Thyroid gland (tissue), 4 donors: ENCODE results near the gene HEG1. TPM values are rescaled to one million over a fixed set of nuclear protein-coding genes. Genes with fewer than 3 reads are reported as not detected.

ENCODE experiments used
- DNase-seq, 2 donors: peaks; one replicate each; pipeline ENCODE4 v3.0.0-alpha.2; 2019
- H3K27ac ChIP-seq, 3 donors: fragments of 200-600 bp; sonication (generic); 1 replicate in 2 of 3; 2 replicates in 1 of 3; pipeline ENCODE4 v1.5.1; 2016 to 2019; ENCODE audit warnings: mild to moderate bottlenecking in 1 of 3, moderate library complexity in 1 of 3
- H3K27me3 ChIP-seq: fragments of 200-600 bp; sonication (generic); one replicate; pipeline ENCODE4 v1.5.1; 2019
- H3K36me3 ChIP-seq, 2 donors: fragments of 200-600 bp; sonication (generic); one replicate each; pipeline ENCODE4 v1.5.1; 2016 to 2019
- H3K4me1 ChIP-seq, 2 donors: fragments of 200-600 bp; sonication (generic); one replicate each; pipeline ENCODE4 v1.5.1; 2017 to 2019
- H3K4me3 ChIP-seq, 3 donors: fragments of 200-600 bp; sonication (generic); replicated peaks in 1 of 3; 1 replicate in 2 of 3; 2 replicates in 1 of 3; pipeline ENCODE4 v1.5.1; 2016; ENCODE audit warnings: mild to moderate bottlenecking in 1 of 3
- H3K9me3 ChIP-seq: fragments of 200-600 bp; sonication (generic); one replicate; pipeline ENCODE4 v1.5.1; 2017
- CTCF ChIP-seq, 6 experiments: fragments of 200-600 bp in 3 of 6; fragments of 450-650 bp in 3 of 6; sonication (generic) in 3 of 6; IDR thresholded peaks; one replicate each; pipeline ENCODE4 v1.5.1; 2016 to 2019; ENCODE audit warnings: antibody characterized with exemption in 6 of 6, mild to moderate bottlenecking in 2 of 6, inconsistent platforms in 1 of 6, moderate library complexity in 1 of 6
- POLR2A ChIP-seq, 2 donors: fragments of 450-650 bp; IDR thresholded peaks; one replicate each; pipeline ENCODE4 v1.6.1; 2017; ENCODE audit warnings: antibody characterized with exemption in 2 of 2, mild to moderate bottlenecking in 2 of 2, moderate library complexity in 1 of 2
- WGBS, 2 donors: methylation state at CpG; one replicate each; pipeline ENCODE4 v1.1.5; 2017; 5-methylcytosine and 5-hydroxymethylcytosine counted together
- intact Hi-C: fragments of 100-400 bp; cut with DNase I; formaldehyde crosslinking; loops from one replicate; pipeline ENCODE4 v1.15.1; 2023
- total RNA-seq, 4 donors: library from RNA; depleted of rRNA; stranded (reverse); fragments of >200 nt; gene quantifications; one replicate each; pipeline ENCODE4 v1.2.3, GENCODE V29; 2016

HEG1 gene
- total RNA-seq, 4 donors from 2014 or later = 91.4 to 266 (median 199) TPM

GRCh38 chr3:124969190-124969589 lies 86.6 kb downstream of the HEG1 start:
- no peak for DNase-seq
- Histone ChIP-seq H3K36me3 (peaks cover 40 to 55% of the 10 kb centered on the region in 2 donors), H3K9me3 (no peaks in the 10 kb centered on the region), H3K4me1 (no peaks in the 10 kb centered on the region), H3K27ac (no peak overlapping the region), H3K4me3 (no peak overlapping the region), H3K27me3 (no peaks in the 10 kb centered on the region)
- TF ChIP-seq CTCF (IDR thresholded peaks at IDR 0.05) (no peak), POLR2A (IDR thresholded peaks at IDR 0.05) (no peak)
- WGBS, 2 donors = 77 to 85% methylated on average over 8 of the region's 8 CpGs
- intact Hi-C loops = no loop called here

GRCh38 chr3:124967964-124968363 lies 87.8 kb downstream of the HEG1 start:
- Histone ChIP-seq H3K4me1 (no peaks in the 10 kb centered on the region), H3K27me3 (no peaks in the 10 kb centered on the region), H3K27ac (no peak overlapping the region), H3K36me3 (peaks cover 34 to 43% of the 10 kb centered on the region in 2 donors), H3K9me3 (no peaks in the 10 kb centered on the region), H3K4me3 (no peak overlapping the region)
- 85 to 87% methylated on average over 9 to 10 of the region's 10 CpGs for WGBS, 2 donors
- DNase-seq = no peak
- TF ChIP-seq CTCF (IDR thresholded peaks at IDR 0.05) (no peak), POLR2A (IDR thresholded peaks at IDR 0.05) (no peak)
- intact Hi-C loops = no loop called here

GRCh38 chr3:124966521-124967445 lies 89.0 kb downstream of the HEG1 start:
- intact Hi-C loops = no loop called here
- Histone ChIP-seq H3K36me3 (peaks cover 28 to 37% of the 10 kb centered on the region in 2 donors), H3K9me3 (no peaks in the 10 kb centered on the region), H3K4me3 (no peak overlapping the region), H3K4me1 (no peaks in the 10 kb centered on the region), H3K27ac (no peak overlapping the region), H3K27me3 (no peaks in the 10 kb centered on the region)
- no peak for DNase-seq
- TF ChIP-seq POLR2A (IDR thresholded peaks at IDR 0.05) (no peak), CTCF (IDR thresholded peaks at IDR 0.05) (no peak)
- WGBS, 2 donors = 72 to 75% methylated on average over 7 of the region's 7 CpGs

DNA sequence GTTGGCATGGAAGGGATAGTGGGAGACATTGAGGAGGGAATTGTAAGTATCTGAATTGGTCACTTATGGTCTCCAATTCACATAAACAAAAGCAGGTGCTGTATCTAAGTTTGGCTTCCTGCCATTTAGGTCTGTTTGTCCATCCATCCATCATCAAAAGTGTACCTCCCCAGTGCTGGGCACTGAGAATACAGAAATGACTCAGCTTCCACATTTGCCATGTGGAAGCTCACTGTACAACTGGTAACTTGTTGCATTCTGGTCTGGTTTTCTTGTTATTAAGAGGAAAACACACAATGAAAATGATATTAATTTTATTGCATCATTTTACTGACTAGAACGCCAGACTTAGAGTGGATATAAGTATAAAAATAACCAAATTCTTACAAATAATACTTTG lies 90.4 kb downstream of the HEG1 start:
- Histone ChIP-seq H3K27ac (no peak overlapping the region), H3K36me3 (peaks cover 21 to 25% of the 10 kb centered on the region in 2 donors), H3K4me3 (no peak overlapping the region), H3K4me1 (no peaks in the 10 kb centered on the region), H3K9me3 (no peaks in the 10 kb centered on the region), H3K27me3 (no peaks in the 10 kb centered on the region)
- TF ChIP-seq CTCF (IDR thresholded peaks at IDR 0.05) (no peak), POLR2A (IDR thresholded peaks at IDR 0.05) (no peak)
- DNase-seq = no peak
- intact Hi-C loops = no loop called here
- 79 to 85% methylated on average over 1 of the region's 1 CpG for WGBS, 2 donors

DNA sequence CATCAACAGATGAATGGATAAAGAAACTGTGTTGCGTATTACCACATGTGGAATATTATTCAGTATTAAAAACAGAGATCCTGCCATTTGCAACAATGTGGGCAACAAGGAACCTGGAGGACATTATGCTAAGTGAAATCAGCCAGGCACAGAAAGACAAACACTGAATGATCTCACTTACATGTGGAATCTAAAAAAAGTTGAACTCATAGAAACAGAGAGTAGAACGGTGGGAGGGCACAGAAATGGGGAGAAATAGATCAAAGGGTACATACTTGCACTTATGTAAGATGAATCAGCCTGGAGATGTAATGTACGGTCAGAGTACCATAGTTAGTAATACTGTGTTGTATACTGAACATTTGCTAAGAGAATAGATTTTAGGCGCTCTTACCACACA lies 91.4 kb downstream of the HEG1 start:
- no peaks in the 10 kb centered on the region for H3K9me3 ChIP-seq
- no peaks in the 10 kb centered on the region for H3K27me3 ChIP-seq
- DNase-seq = no peak
- H3K4me1 ChIP-seq = no peaks in the 10 kb centered on the region
- intact Hi-C loops = no loop called here
- TF ChIP-seq POLR2A (IDR thresholded peaks at IDR 0.05) (no peak), CTCF (IDR thresholded peaks at IDR 0.05) (no peak)
- 82 to 84% methylated on average over 4 of the region's 4 CpGs for WGBS, 2 donors
- H3K27ac ChIP-seq = no peak overlapping the region
- H3K4me3 ChIP-seq = no peak overlapping the region
- peaks cover 11 to 14% of the 10 kb centered on the region in 2 donors for H3K36me3 ChIP-seq
